ENCODE data around the gene TNFAIP8L1.

Gene TNFAIP8L1

DNA sequence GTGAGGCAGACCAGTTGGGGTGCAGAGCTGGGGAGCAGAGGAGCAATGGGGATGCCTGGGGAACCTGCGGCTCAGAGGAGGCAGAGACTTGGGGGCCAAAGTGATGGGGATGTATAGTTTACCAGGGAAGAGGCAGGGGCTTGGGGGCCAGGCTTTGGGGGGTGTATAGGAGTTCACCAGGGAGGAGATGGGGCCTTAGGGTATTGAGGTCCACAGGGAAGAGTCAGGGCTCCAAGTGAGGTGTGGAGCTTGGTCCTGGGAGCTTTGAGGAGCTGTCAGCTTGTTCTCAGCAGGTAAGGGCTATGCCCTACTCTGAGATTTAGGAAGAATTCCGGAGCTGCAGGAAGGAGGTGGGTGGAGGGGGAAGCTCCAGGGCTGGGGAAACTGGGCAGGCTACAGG is 10.8 kb downstream of the TNFAIP8L1 start:
- TF ChIP-seq ZFP3 (CRISPR knock-in tag; IDR thresholded peaks at IDR 0.05) = 0 out of 2 replicates have a peak, but pooled peaks have one; percentile 34
- TF ChIP-seq PPARA (CRISPR knock-in tag; IDR thresholded peaks at IDR 0.05; ENCODE audit: borderline replicate concordance) = no peak
- TF ChIP-seq ISL1 (CRISPR knock-in tag; IDR thresholded peaks at IDR 0.05) = no peak
- ATAC-seq = no peak

GRCh38 chr19:4652075-4652474 is 12.8 kb downstream of the TNFAIP8L1 start:
- no peak for TF ChIP-seq OSR1 (CRISPR knock-in tag; IDR thresholded peaks at IDR 0.05)
- TF ChIP-seq, protein P1, sequence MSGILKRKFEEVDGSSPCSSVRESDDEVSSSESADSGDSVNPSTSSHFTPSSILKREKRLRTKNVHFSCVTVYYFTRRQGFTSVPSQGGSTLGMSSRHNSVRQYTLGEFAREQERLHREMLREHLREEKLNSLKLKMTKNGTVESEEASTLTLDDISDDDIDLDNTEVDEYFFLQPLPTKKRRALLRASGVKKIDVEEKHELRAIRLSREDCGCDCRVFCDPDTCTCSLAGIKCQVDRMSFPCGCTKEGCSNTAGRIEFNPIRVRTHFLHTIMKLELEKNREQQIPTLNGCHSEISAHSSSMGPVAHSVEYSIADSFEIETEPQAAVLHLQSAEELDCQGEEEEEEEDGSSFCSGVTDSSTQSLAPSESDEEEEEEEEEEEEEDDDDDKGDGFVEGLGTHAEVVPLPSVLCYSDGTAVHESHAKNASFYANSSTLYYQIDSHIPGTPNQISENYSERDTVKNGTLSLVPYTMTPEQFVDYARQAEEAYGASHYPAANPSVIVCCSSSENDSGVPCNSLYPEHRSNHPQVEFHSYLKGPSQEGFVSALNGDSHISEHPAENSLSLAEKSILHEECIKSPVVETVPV (CRISPR knock-in tag; IDR thresholded peaks at IDR 0.05) = no peak
- TF ChIP-seq ZFP30 (CRISPR knock-in tag; IDR thresholded peaks at IDR 0.05) = no peak
- ATAC-seq = no peak

DNA sequence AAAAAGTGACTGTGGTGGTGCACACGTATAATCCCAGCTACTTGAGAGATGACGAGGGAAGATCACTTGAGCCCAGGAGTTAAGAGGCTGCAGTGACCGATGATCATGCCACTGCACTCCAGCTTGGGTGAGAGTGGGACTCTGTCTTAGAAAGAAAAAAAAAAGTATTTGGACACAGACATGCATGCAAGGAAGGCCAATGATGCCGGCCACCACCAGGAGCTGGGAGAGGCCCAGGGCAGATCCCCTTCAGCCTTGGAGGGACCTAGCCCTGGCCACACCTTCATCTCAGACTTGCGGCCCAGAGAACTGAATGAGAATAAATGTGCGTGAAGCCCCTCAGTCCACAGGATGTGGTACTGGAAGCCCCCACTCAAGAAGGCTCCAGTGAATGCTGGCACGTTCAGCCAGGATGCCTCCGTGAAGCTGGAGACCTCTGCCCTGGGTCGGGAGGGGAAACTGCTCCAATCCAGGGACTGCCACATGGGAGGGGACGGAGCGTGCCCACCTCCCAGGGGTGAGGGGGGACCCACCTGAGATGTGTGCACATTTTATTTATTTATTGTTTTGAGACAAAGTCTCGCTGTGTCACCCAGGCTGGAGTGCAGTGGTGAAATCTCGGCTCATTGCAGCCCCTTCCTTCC is 14.6 kb downstream of the TNFAIP8L1 start:
- TF ChIP-seq BACH2 (CRISPR knock-in tag; IDR thresholded peaks at IDR 0.05; ENCODE audit: borderline replicate concordance) = no peak
- TF ChIP-seq RARB (CRISPR knock-in tag; IDR thresholded peaks at IDR 0.05) = no peak
- TF ChIP-seq ZNF70 (CRISPR knock-in tag; IDR thresholded peaks at IDR 0.05) = no peak
- TF ChIP-seq, protein P2, sequence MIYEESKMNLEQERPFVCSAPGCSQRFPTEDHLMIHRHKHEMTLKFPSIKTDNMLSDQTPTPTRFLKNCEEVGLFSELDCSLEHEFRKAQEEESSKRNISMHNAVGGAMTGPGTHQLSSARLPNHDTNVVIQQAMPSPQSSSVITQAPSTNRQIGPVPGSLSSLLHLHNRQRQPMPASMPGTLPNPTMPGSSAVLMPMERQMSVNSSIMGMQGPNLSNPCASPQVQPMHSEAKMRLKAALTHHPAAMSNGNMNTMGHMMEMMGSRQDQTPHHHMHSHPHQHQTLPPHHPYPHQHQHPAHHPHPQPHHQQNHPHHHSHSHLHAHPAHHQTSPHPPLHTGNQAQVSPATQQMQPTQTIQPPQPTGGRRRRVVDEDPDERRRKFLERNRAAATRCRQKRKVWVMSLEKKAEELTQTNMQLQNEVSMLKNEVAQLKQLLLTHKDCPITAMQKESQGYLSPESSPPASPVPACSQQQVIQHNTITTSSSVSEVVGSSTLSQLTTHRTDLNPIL (CRISPR knock-in tag; IDR thresholded peaks at IDR 0.05; ENCODE audit: low read depth) = no peak
- TF ChIP-seq ZFP30 (CRISPR knock-in tag; IDR thresholded peaks at IDR 0.05) = no peak
- no peak for TF ChIP-seq CSDC2 (CRISPR knock-in tag; IDR thresholded peaks at IDR 0.05)
- TF ChIP-seq, protein P3, sequence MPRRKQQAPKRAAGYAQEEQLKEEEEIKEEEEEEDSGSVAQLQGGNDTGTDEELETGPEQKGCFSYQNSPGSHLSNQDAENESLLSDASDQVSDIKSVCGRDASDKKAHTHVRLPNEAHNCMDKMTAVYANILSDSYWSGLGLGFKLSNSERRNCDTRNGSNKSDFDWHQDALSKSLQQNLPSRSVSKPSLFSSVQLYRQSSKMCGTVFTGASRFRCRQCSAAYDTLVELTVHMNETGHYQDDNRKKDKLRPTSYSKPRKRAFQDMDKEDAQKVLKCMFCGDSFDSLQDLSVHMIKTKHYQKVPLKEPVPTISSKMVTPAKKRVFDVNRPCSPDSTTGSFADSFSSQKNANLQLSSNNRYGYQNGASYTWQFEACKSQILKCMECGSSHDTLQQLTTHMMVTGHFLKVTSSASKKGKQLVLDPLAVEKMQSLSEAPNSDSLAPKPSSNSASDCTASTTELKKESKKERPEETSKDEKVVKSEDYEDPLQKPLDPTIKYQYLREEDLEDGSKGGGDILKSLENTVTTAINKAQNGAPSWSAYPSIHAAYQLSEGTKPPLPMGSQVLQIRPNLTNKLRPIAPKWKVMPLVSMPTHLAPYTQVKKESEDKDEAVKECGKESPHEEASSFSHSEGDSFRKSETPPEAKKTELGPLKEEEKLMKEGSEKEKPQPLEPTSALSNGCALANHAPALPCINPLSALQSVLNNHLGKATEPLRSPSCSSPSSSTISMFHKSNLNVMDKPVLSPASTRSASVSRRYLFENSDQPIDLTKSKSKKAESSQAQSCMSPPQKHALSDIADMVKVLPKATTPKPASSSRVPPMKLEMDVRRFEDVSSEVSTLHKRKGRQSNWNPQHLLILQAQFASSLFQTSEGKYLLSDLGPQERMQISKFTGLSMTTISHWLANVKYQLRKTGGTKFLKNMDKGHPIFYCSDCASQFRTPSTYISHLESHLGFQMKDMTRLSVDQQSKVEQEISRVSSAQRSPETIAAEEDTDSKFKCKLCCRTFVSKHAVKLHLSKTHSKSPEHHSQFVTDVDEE (CRISPR knock-in tag; IDR thresholded peaks at IDR 0.05) = no peak
- TF ChIP-seq TOX (CRISPR knock-in tag; IDR thresholded peaks at IDR 0.05; ENCODE audit: borderline replicate concordance) = no peak
- TF ChIP-seq ARNTL (CRISPR knock-in tag; IDR thresholded peaks at IDR 0.05; ENCODE audit: borderline replicate concordance, low read depth) = no peak
- TF ChIP-seq PPARA (CRISPR knock-in tag; IDR thresholded peaks at IDR 0.05; ENCODE audit: borderline replicate concordance) = no peak
- TF ChIP-seq OSR1 (CRISPR knock-in tag; IDR thresholded peaks at IDR 0.05) = no peak
- TF ChIP-seq ESRRG (CRISPR knock-in tag; IDR thresholded peaks at IDR 0.05) = no peak
- TF ChIP-seq TCF4 (CRISPR knock-in tag; IDR thresholded peaks at IDR 0.05; ENCODE audit: borderline replicate concordance) = no peak
- TF ChIP-seq ISL1 (CRISPR knock-in tag; IDR thresholded peaks at IDR 0.05) = no peak
- no peak for TF ChIP-seq ZNF8 (CRISPR knock-in tag; IDR thresholded peaks at IDR 0.05)
- no peak; the same call in 2 of the 3 replicates for ATAC-seq

- no peak; the same call in 2 of the 3 replicates for ATAC-seq
Observed at GRCh38 chr19:4654437-4655361, 15.4 kb downstream of the TNFAIP8L1 start.

More at GRCh38 chr19:4654437-4655361, 15.4 kb downstream of the TNFAIP8L1 start:
- TF ChIP-seq, protein P1 (CRISPR knock-in tag; IDR thresholded peaks at IDR 0.05) = no peak
- no peak for TF ChIP-seq ESRRG (CRISPR knock-in tag; IDR thresholded peaks at IDR 0.05)
- no peak for TF ChIP-seq BACH2 (CRISPR knock-in tag; IDR thresholded peaks at IDR 0.05; ENCODE audit: borderline replicate concordance)
- TF ChIP-seq, protein P2 (CRISPR knock-in tag; IDR thresholded peaks at IDR 0.05; ENCODE audit: low read depth) = no peak
- no peak for TF ChIP-seq ZNF565 (CRISPR knock-in tag; conservative IDR thresholded peaks at IDR 0.05; ENCODE audit: low read depth)
- no peak for TF ChIP-seq TOX (CRISPR knock-in tag; IDR thresholded peaks at IDR 0.05; ENCODE audit: borderline replicate concordance)
- TF ChIP-seq ZFP3 (CRISPR knock-in tag; IDR thresholded peaks at IDR 0.05) = no peak
- TF ChIP-seq TCF4 (CRISPR knock-in tag; IDR thresholded peaks at IDR 0.05; ENCODE audit: borderline replicate concordance) = no peak
- TF ChIP-seq OSR1 (CRISPR knock-in tag; IDR thresholded peaks at IDR 0.05) = no peak
- TF ChIP-seq ZC3H10 (CRISPR knock-in tag; IDR thresholded peaks at IDR 0.05) = no peak
- TF ChIP-seq ZNF70 (CRISPR knock-in tag; IDR thresholded peaks at IDR 0.05) = no peak
- TF ChIP-seq, protein P3 (CRISPR knock-in tag; IDR thresholded peaks at IDR 0.05) = no peak

All from SK-N-SH treated with all-trans-retinoic acid at 6 μM for 48 hours (cell line).